Trophoblast cell (in vitro differentiated cells and primary cell): Measurements from ENCODE around the gene DOCK2.

Source experiments
- DNase-seq, 2 donors: peaks; one replicate each; pipeline ENCODE4 v3.0.0-alpha.2; 2016
- H2AFZ ChIP-seq: 2 replicates; pipeline ENCODE4 v1.6.1; 2013; ENCODE audit warnings: low read length, moderate library complexity, mild to moderate bottlenecking; ENCODE audit not compliant: insufficient read depth, poor library complexity
- H2AK5ac ChIP-seq: 2 replicates; pipeline ENCODE4 v1.6.1; 2013; ENCODE audit warnings: mild to moderate bottlenecking, low read length
- H2BK120ac ChIP-seq: 2 replicates; pipeline ENCODE4 v1.6.1; 2013; ENCODE audit warnings: low read length, mild to moderate bottlenecking, moderate library complexity; ENCODE audit not compliant: insufficient read depth, poor library complexity
- H2BK12ac ChIP-seq: 2 replicates; pipeline ENCODE4 v1.6.1; 2013; ENCODE audit warnings: mild to moderate bottlenecking, low read length, moderate library complexity
- H2BK5ac ChIP-seq: 2 replicates; pipeline ENCODE4 v1.6.1; 2013; ENCODE audit warnings: low read length, low read depth, moderate library complexity, mild to moderate bottlenecking; ENCODE audit not compliant: poor library complexity
- H3K14ac ChIP-seq: 2 replicates; pipeline ENCODE4 v1.6.1; 2013; ENCODE audit warnings: mild to moderate bottlenecking, low read length
- H3K18ac ChIP-seq: 2 replicates; pipeline ENCODE4 v1.6.1; 2013; ENCODE audit warnings: mild to moderate bottlenecking, low read length
- H3K23ac ChIP-seq: 2 replicates; pipeline ENCODE4 v1.6.1; 2013; ENCODE audit warnings: low read length
- H3K27ac ChIP-seq: 2 replicates; pipeline ENCODE4 v1.5.1; 2013; ENCODE audit warnings: low read depth, mild to moderate bottlenecking, inconsistent platforms, low read length, moderate library complexity
- H3K27me3 ChIP-seq: 2 replicates; pipeline ENCODE4 v1.6.1; 2013; ENCODE audit warnings: inconsistent platforms, mild to moderate bottlenecking, low read length, moderate library complexity; ENCODE audit not compliant: insufficient read depth
- H3K36me3 ChIP-seq, 2 experiments: 1 replicate in 1 of 2; 2 replicates in 1 of 2; pipeline ENCODE4 v1.6.1; 2013; ENCODE audit warnings: low read length in 2 of 2, mild to moderate bottlenecking in 2 of 2, moderate library complexity in 1 of 2; ENCODE audit not compliant: insufficient read depth in 2 of 2, control insufficient read depth in 1 of 2
- H3K4ac ChIP-seq: 2 replicates; pipeline ENCODE4 v1.6.1; 2013; ENCODE audit warnings: low read depth, mild to moderate bottlenecking, low read length, moderate library complexity
- H3K4me1 ChIP-seq, 2 experiments: 1 replicate in 1 of 2; 2 replicates in 1 of 2; pipeline ENCODE4 v1.6.1; 2013; ENCODE audit warnings: low read length in 2 of 2, mild to moderate bottlenecking in 2 of 2, moderate library complexity in 1 of 2; ENCODE audit not compliant: insufficient read depth in 2 of 2, control insufficient read depth in 1 of 2
- H3K4me2 ChIP-seq: 2 replicates; pipeline ENCODE4 v1.6.1; 2013; ENCODE audit warnings: inconsistent platforms, mild to moderate bottlenecking, low read length, moderate library complexity
- H3K4me3 ChIP-seq: 2 replicates; pipeline ENCODE4 v1.5.1; 2013; ENCODE audit warnings: mild to moderate bottlenecking, low read depth, low read length, inconsistent platforms
- H3K79me1 ChIP-seq: one replicate; pipeline ENCODE4 v1.6.1; 2013; ENCODE audit warnings: low read length
- H3K79me2 ChIP-seq: 2 replicates; pipeline ENCODE4 v1.6.1; 2013; ENCODE audit warnings: low read length, mild to moderate bottlenecking; ENCODE audit not compliant: control insufficient read depth, insufficient read depth, poor library complexity
- H3K9ac ChIP-seq: 2 replicates; pipeline ENCODE4 v1.6.1; 2013; ENCODE audit warnings: mild to moderate bottlenecking, low read length
- H3K9me3 ChIP-seq: 2 replicates; pipeline ENCODE4 v1.6.1; 2013; ENCODE audit warnings: low read depth, mild to moderate bottlenecking, control low read depth, inconsistent platforms, low read length; ENCODE audit not compliant: insufficient read depth
- H4K12ac ChIP-seq: 2 replicates; pipeline ENCODE4 v1.6.1; 2013; ENCODE audit warnings: low read depth, mild to moderate bottlenecking, low read length, moderate library complexity
- H4K8ac ChIP-seq: 2 replicates; pipeline ENCODE4 v1.6.1; 2013; ENCODE audit warnings: low read depth, mild to moderate bottlenecking, low read length, moderate library complexity
- H4K91ac ChIP-seq: one replicate; pipeline ENCODE4 v1.6.1; 2013; ENCODE audit warnings: low read depth, mild to moderate bottlenecking, low read length, moderate library complexity
- WGBS: extraction: QIAGEN DNeasy Blood & Tissue Kit; methylation state at CpG from one replicate; pipeline ENCODE4 v1.1.7; 2013; ENCODE audit warnings: missing lambda C conversion rate; ENCODE audit not compliant: insufficient read length, insufficient coverage; ENCODE audit errors: extremely low coverage; 5-methylcytosine and 5-hydroxymethylcytosine counted together

The DOCK2 gene

GRCh38 chr5:170117736-170118135, 480.7 kb downstream of the DOCK2 start:
- Histone ChIP-seq H4K8ac (no peak overlapping the region), H3K27me3 (no peaks in the 10 kb centered on the region), H3K9ac (no peak overlapping the region), H3K4me1 (peaks cover 0 to 3% of the 10 kb centered on the region in 2 experiments), H2BK5ac (no peak overlapping the region), H4K91ac (no peak overlapping the region), H2BK120ac (no peak overlapping the region), H2AK5ac (no peak overlapping the region), H3K36me3 (no peaks in the 10 kb centered on the region), H3K14ac (no peak overlapping the region), H2AFZ (no peak overlapping the region), H3K23ac (no peak overlapping the region), H3K4me2 (no peak overlapping the region), H3K9me3 (no peaks in the 10 kb centered on the region), H4K12ac (no peak overlapping the region), H2BK12ac (no peak overlapping the region), H3K79me1 (no peaks in the 10 kb centered on the region), H3K4ac (no peak overlapping the region), H3K27ac (no peak overlapping the region), H3K18ac (no peak overlapping the region), H3K79me2 (no peaks in the 10 kb centered on the region), H3K4me3 (no peak overlapping the region)
- no CpG with 5 or more reads among the region's 2 CpGs for WGBS
- DNase-seq = no peak

DNA sequence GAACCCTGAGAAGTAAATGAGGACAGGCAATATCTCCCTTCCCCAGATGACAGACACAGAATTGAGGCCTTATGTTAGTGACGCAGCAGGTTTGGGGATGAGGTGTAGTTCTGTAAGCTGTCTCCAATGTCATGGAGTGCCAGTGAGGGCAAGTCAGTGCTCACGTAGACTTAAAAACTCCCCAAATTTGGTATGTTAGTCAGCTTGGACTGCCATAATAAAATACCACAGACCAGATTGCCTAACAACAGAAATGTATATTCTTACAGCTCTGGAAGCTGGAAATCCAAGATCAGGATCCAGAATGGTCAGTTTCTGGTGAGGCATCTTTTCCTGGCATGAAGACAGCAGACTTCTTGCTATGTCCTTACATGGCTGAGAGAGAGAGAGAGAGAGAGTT, 483.5 kb downstream of the DOCK2 start:
- Histone ChIP-seq H3K9me3 (no peaks in the 10 kb centered on the region), H2BK5ac (no peak overlapping the region), H4K8ac (no peak overlapping the region), H4K91ac (no peak overlapping the region), H3K14ac (no peak overlapping the region), H3K79me1 (no peaks in the 10 kb centered on the region), H3K4me3 (no peak overlapping the region), H3K9ac (no peak overlapping the region), H3K18ac (no peak overlapping the region), H4K12ac (no peak overlapping the region), H3K4ac (no peak overlapping the region), H3K4me2 (no peak overlapping the region), H3K36me3 (no peaks in the 10 kb centered on the region), H2AFZ (no peak overlapping the region), H2AK5ac (no peak overlapping the region), H3K27ac (no peak overlapping the region), H2BK12ac (no peak overlapping the region), H3K27me3 (no peaks in the 10 kb centered on the region), H3K23ac (no peak overlapping the region), H3K4me1 (no peaks in the 10 kb centered on the region), H2BK120ac (no peak overlapping the region), H3K79me2 (no peaks in the 10 kb centered on the region)
- DNase-seq = peak in 1 of 2 donors; percentile 22
- no CpG with 5 or more reads among the region's 2 CpGs for WGBS

GRCh38 chr5:170121321-170121720, 484.2 kb downstream of the DOCK2 start:
- WGBS = no CpG with 5 or more reads among the region's 7 CpGs

DNA sequence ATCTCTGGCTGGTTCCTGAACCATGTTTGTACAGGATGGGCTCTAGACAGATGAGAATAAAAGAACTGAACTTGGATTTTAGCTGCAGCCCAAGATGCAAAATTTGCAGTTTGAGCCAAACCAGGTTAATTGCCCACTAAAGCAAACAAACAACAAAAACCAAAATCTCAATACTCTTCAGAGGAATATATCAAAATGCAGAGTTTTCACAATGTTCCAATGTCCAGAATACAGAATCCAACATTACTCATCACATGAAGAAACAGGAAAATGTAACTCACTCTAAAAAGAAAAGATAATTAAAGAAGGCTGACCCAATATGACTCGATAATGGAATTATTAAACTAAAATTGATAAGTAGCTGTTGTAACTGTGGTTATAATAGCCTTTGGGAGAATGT, 489.0 kb downstream of the DOCK2 start:
- H2AK5ac ChIP-seq = no peak overlapping the region

More at GRCh38 chr5:170121321-170121720, 484.2 kb downstream of the DOCK2 start:
- no peak overlapping the region for H4K91ac ChIP-seq
- H2BK12ac ChIP-seq = no peak overlapping the region
- H2BK5ac ChIP-seq = no peak overlapping the region
- H3K14ac ChIP-seq = no peak overlapping the region
- no peak overlapping the region for H2BK120ac ChIP-seq
- H3K9ac ChIP-seq = no peak overlapping the region
- no peak overlapping the region for H2AFZ ChIP-seq
- no peaks in the 10 kb centered on the region for H3K36me3 ChIP-seq
- no peak overlapping the region for H3K4me2 ChIP-seq
- H4K12ac ChIP-seq = no peak overlapping the region
- DNase-seq = no peak
- no peaks in the 10 kb centered on the region for H3K4me1 ChIP-seq
- H3K4me3 ChIP-seq = no peak overlapping the region
- H3K4ac ChIP-seq = no peak overlapping the region
- H3K9me3 ChIP-seq = no peaks in the 10 kb centered on the region
- H3K27ac ChIP-seq = no peak overlapping the region
- H2AK5ac ChIP-seq = no peak overlapping the region
- H4K8ac ChIP-seq = no peak overlapping the region
- no peak overlapping the region for H3K23ac ChIP-seq
- no peaks in the 10 kb centered on the region for H3K27me3 ChIP-seq
- H3K18ac ChIP-seq = no peak overlapping the region
- H3K79me1 ChIP-seq = no peaks in the 10 kb centered on the region
- no peaks in the 10 kb centered on the region for H3K79me2 ChIP-seq

More for the DNA sequence above, 489.0 kb downstream of the DOCK2 start:
- H3K9me3 ChIP-seq = no peaks in the 10 kb centered on the region
- no peak overlapping the region for H3K27ac ChIP-seq
- H2BK120ac ChIP-seq = no peak overlapping the region
- H3K4ac ChIP-seq = no peak overlapping the region
- no peak overlapping the region for H4K91ac ChIP-seq
- no peaks in the 10 kb centered on the region for H3K4me1 ChIP-seq
- no peak overlapping the region for H3K4me3 ChIP-seq
- H4K12ac ChIP-seq = no peak overlapping the region
- H2AFZ ChIP-seq = no peak overlapping the region
- no peak overlapping the region for H3K18ac ChIP-seq
- no peak overlapping the region for H4K8ac ChIP-seq
- DNase-seq = no peak
- WGBS = no CpG with 5 or more reads among the region's 1 CpG
- no peaks in the 10 kb centered on the region for H3K27me3 ChIP-seq
- no peaks in the 10 kb centered on the region for H3K79me2 ChIP-seq
- H2BK12ac ChIP-seq = no peak overlapping the region
- no peaks in the 10 kb centered on the region for H3K79me1 ChIP-seq
- H3K23ac ChIP-seq = no peak overlapping the region
- H3K9ac ChIP-seq = no peak overlapping the region
- H3K14ac ChIP-seq = no peak overlapping the region
- H3K36me3 ChIP-seq = no peaks in the 10 kb centered on the region
- H3K4me2 ChIP-seq = no peak overlapping the region
- H2BK5ac ChIP-seq = no peak overlapping the region
